IMR-90 (cell line): Measurements from ENCODE around the gene MYCBPAP.

Experiments
- MAFK ChIP-seq: IDR thresholded peaks from 2 replicates; pipeline ENCODE4 v1.6.1; 2012; ENCODE audit warnings: low read depth, low read length, improper control_type of control experiment
- MAZ ChIP-seq: IDR thresholded peaks from 2 replicates; pipeline ENCODE4 v1.6.1; 2012; ENCODE audit warnings: low read depth, mild to moderate bottlenecking, low read length, improper control_type of control experiment, moderate library complexity, borderline replicate concordance
- POLR2A ChIP-seq: IDR thresholded peaks from 2 replicates; pipeline ENCODE4 v1.6.1; 2012; ENCODE audit warnings: mild to moderate bottlenecking, low read depth, low read length
- RAD21 ChIP-seq: IDR thresholded peaks from 2 replicates; pipeline ENCODE4 v1.6.1; 2012; ENCODE audit warnings: low read length, improper control_type of control experiment
- RCOR1 ChIP-seq: IDR thresholded peaks from 2 replicates; pipeline ENCODE4 v1.6.1; 2012; ENCODE audit warnings: mild to moderate bottlenecking, low read length, improper control_type of control experiment; ENCODE audit not compliant: insufficient replicate concordance
- TF ChIP-seq, protein P1 (sequence below): conservative IDR thresholded peaks from 2 replicates; pipeline ENCODE4 v1.5.1; 2012; ENCODE audit warnings: mild to moderate bottlenecking, low read depth, low read length, improper control_type of control experiment
- TF ChIP-seq, protein P2 (sequence below): fragments of 150-350 bp; IDR thresholded peaks from 2 replicates; pipeline ENCODE4 v1.6.1; 2016; ENCODE audit warnings: low read depth, mild to moderate bottlenecking, low read length, moderate library complexity, borderline replicate concordance
- TF ChIP-seq, protein P3 (sequence below): fragments of 150-350 bp; IDR thresholded peaks from 2 replicates; pipeline ENCODE4 v1.6.1; 2017; ENCODE audit warnings: mild to moderate bottlenecking, antibody characterized with exemption, low read length, low read depth

DNA sequence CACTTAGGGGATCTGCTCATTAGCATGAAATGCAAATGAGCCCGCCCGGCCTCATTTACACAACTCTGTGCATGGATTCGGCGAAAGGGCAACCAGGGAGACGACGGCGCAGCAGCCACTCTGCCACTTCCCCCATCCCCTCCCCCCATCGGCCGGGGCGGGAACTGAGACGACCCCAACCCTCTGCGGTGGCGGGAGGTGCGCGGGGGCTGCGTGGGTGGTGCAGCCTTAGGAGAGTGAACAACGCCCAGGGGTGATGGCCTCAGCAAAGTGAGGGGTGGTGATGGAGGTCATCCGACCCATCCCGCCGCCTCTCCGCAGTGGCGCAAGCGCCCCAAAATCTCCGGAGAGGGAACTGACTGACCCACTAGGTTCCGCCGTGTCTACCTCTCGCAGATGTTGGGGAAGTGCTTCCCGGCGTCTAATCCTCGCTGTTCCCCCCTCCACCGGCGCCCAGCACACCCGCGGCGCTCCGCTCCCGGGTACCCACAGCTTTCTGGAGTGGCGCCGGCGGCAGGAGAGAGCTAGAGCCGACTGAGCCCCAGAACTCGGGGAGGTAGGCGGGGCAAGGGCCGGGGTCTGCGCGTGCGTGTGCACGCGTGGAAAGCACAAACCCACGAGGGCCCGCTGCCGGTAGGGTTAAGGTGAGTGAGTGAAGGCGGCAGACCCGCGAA, 50.8 kb downstream of the MYCBPAP start:
- TF ChIP-seq POLR2A = no peak
- TF ChIP-seq, protein P1, sequence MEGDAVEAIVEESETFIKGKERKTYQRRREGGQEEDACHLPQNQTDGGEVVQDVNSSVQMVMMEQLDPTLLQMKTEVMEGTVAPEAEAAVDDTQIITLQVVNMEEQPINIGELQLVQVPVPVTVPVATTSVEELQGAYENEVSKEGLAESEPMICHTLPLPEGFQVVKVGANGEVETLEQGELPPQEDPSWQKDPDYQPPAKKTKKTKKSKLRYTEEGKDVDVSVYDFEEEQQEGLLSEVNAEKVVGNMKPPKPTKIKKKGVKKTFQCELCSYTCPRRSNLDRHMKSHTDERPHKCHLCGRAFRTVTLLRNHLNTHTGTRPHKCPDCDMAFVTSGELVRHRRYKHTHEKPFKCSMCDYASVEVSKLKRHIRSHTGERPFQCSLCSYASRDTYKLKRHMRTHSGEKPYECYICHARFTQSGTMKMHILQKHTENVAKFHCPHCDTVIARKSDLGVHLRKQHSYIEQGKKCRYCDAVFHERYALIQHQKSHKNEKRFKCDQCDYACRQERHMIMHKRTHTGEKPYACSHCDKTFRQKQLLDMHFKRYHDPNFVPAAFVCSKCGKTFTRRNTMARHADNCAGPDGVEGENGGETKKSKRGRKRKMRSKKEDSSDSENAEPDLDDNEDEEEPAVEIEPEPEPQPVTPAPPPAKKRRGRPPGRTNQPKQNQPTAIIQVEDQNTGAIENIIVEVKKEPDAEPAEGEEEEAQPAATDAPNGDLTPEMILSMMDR = no peak
- TF ChIP-seq MAFK = no peak
- TF ChIP-seq, protein P2, sequence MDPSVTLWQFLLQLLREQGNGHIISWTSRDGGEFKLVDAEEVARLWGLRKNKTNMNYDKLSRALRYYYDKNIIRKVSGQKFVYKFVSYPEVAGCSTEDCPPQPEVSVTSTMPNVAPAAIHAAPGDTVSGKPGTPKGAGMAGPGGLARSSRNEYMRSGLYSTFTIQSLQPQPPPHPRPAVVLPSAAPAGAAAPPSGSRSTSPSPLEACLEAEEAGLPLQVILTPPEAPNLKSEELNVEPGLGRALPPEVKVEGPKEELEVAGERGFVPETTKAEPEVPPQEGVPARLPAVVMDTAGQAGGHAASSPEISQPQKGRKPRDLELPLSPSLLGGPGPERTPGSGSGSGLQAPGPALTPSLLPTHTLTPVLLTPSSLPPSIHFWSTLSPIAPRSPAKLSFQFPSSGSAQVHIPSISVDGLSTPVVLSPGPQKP = no peak
- TF ChIP-seq RAD21 = no peak
- TF ChIP-seq MAZ = no peak
- TF ChIP-seq, protein P3, sequence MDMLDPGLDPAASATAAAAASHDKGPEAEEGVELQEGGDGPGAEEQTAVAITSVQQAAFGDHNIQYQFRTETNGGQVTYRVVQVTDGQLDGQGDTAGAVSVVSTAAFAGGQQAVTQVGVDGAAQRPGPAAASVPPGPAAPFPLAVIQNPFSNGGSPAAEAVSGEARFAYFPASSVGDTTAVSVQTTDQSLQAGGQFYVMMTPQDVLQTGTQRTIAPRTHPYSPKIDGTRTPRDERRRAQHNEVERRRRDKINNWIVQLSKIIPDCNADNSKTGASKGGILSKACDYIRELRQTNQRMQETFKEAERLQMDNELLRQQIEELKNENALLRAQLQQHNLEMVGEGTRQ = no peak
- no peak for TF ChIP-seq RCOR1
